Immature natural killer cell (primary cell): ENCODE results near the gene E2F3. TPM values are rescaled to one million over a fixed set of nuclear protein-coding genes. Genes with fewer than 3 reads are reported as not detected.
A peak's percentile ranks its signal among the peaks of the same experiment; 100 is the strongest.
"Not testable (repeated sequence)": the region's sequence is repeated elsewhere in the genome, so short reads cannot be mapped to it uniquely, and the experiment has no call there.

Experiments used
- DNase-seq, 3 donors: peaks; one replicate each; pipeline ENCODE4 v3.0.0; 2022; ENCODE audit warnings: mixed read lengths in 1 of 3
- H3K27ac Mint-ChIP-seq, 6 donors: one replicate each; pipeline ENCODE4 v1.8.0; 2020; ENCODE audit warnings: mixed read lengths in 6 of 6, mild to moderate bottlenecking in 5 of 6, inconsistent platforms in 4 of 6, moderate library complexity in 3 of 6
- H3K27me3 Mint-ChIP-seq, 3 donors: one replicate each; pipeline ENCODE4 v1.8.0; 2020 to 2021; ENCODE audit warnings: low read depth in 3 of 3, mild to moderate bottlenecking in 3 of 3, mixed read lengths in 3 of 3, moderate library complexity in 3 of 3, inconsistent platforms in 1 of 3
- H3K36me3 Mint-ChIP-seq, 3 donors: one replicate each; pipeline ENCODE4 v1.8.0; 2020; ENCODE audit warnings: mixed read lengths in 3 of 3, inconsistent platforms in 2 of 3, mild to moderate bottlenecking in 2 of 3
- H3K4me1 Mint-ChIP-seq, 2 donors: one replicate each; pipeline ENCODE4 v1.8.0; 2020; ENCODE audit warnings: inconsistent platforms in 2 of 2, mild to moderate bottlenecking in 2 of 2, mixed read lengths in 2 of 2, moderate library complexity in 1 of 2
- H3K4me3 Mint-ChIP-seq, 5 donors: one replicate each; pipeline ENCODE4 v1.8.0; 2020; ENCODE audit warnings: mild to moderate bottlenecking in 5 of 5, mixed read lengths in 5 of 5, inconsistent platforms in 3 of 5, moderate library complexity in 3 of 5
- H3K9me3 Mint-ChIP-seq, 6 donors: one replicate each; pipeline ENCODE4 v1.8.0; 2020; ENCODE audit warnings: mild to moderate bottlenecking in 6 of 6, mixed read lengths in 6 of 6, inconsistent platforms in 4 of 6, moderate library complexity in 3 of 6
- polyA plus RNA-seq, 3 donors: library from polyadenylated mRNA; unstranded; fragments of 300-500 nt; fragmentation: Illumina TruSeq; gene quantifications; one replicate each; pipeline ENCODE4 v1.2.3, GENCODE V29; 2021

Gene E2F3
- polyA plus RNA-seq, 3 donors from 2014 or later: 4.2 to 7.7 (median 4.7) TPM

GRCh38 chr6:20492099-20492498 is 90.4 kb downstream of the E2F3 start:
- Mint-ChIP-seq H3K9me3 (no peaks in the 10 kb centered on the region), H3K4me1 (no peaks in the 10 kb centered on the region), H3K4me3 (no peak overlapping the region), H3K27me3 (peaks cover 0 to 2% (median 0%) of the 10 kb centered on the region in 3 donors), H3K36me3 (peaks cover 14 to 27% (median 25%) of the 10 kb centered on the region in 3 donors), H3K27ac (no peak overlapping the region)
- DNase-seq: no peak

- no peaks in the 10 kb centered on the region for H3K4me1 Mint-ChIP-seq
- DNase-seq: no peak
- peaks cover 0 to 4% (median 4%) of the 10 kb centered on the region in 3 donors for H3K36me3 Mint-ChIP-seq
- H3K27me3 Mint-ChIP-seq: peaks cover 0 to 2% (median 0%) of the 10 kb centered on the region in 3 donors
- no peak overlapping the region for H3K4me3 Mint-ChIP-seq
- H3K9me3 Mint-ChIP-seq: no peaks in the 10 kb centered on the region
- no peak overlapping the region for H3K27ac Mint-ChIP-seq
Observed at GRCh38 chr6:20497216-20498040, 95.7 kb downstream of the E2F3 start.

GRCh38 chr6:20498041-20498385 is 96.3 kb downstream of the E2F3 start:
- Mint-ChIP-seq H3K4me1 (no peaks in the 10 kb centered on the region), H3K27me3 (peaks cover 0 to 2% (median 2%) of the 10 kb centered on the region in 3 donors), H3K4me3 (no peak overlapping the region), H3K36me3 (peaks cover 0 to 4% (median 3%) of the 10 kb centered on the region in 3 donors), H3K27ac (no peak overlapping the region), H3K9me3 (no peaks in the 10 kb centered on the region)
- DNase-seq: no peak

- Mint-ChIP-seq H3K4me1 (no peaks in the 10 kb centered on the region), H3K4me3 (no peak overlapping the region), H3K27me3 (peaks cover 3 to 7% (median 3%) of the 10 kb centered on the region in 3 donors), H3K27ac (peak overlapping the region in 1 of 6 donors; percentile 2), H3K36me3 (peaks cover 0 to 3% (median 0%) of the 10 kb centered on the region in 3 donors), H3K9me3 (no peaks in the 10 kb centered on the region)
- no peak for DNase-seq
Observed at GRCh38 chr6:20509212-20509611, 107.5 kb downstream of the E2F3 start.

GRCh38 chr6:20511852-20512251 is 110.2 kb downstream of the E2F3 start:
- Mint-ChIP-seq H3K27ac (no peak overlapping the region), H3K27me3 (peaks cover 2 to 11% (median 3%) of the 10 kb centered on the region in 3 donors), H3K4me1 (no peaks in the 10 kb centered on the region)

GRCh38 chr6:20525208-20525607 is 123.5 kb downstream of the E2F3 start:
- not testable (repeated sequence) for DNase-seq, H3K27ac Mint-ChIP-seq

More at GRCh38 chr6:20511852-20512251, 110.2 kb downstream of the E2F3 start:
- DNase-seq: no peak
- Mint-ChIP-seq H3K4me3 (no peak overlapping the region), H3K9me3 (no peaks in the 10 kb centered on the region), H3K36me3 (peaks cover 0 to 3% (median 0%) of the 10 kb centered on the region in 3 donors)

GRCh38 chr6:20529086-20529448 is 127.4 kb downstream of the E2F3 start:
- not testable (repeated sequence) for H3K27ac Mint-ChIP-seq, H3K27me3 Mint-ChIP-seq, H3K9me3 Mint-ChIP-seq, H3K36me3 Mint-ChIP-seq
- peak; percentile 29 to 60 (median 52) for DNase-seq
- Mint-ChIP-seq H3K4me1 (peaks cover 12 to 13% of the 10 kb centered on the region in 2 donors), H3K4me3 (peak overlapping the region in 2 of 5 donors; percentile 0 to 56)

More at GRCh38 chr6:20525208-20525607, 123.5 kb downstream of the E2F3 start:
- not testable (repeated sequence) for H3K36me3 Mint-ChIP-seq, H3K4me1 Mint-ChIP-seq, H3K9me3 Mint-ChIP-seq, H3K27me3 Mint-ChIP-seq, H3K4me3 Mint-ChIP-seq

GRCh38 chr6:20532881-20533280 is 131.2 kb downstream of the E2F3 start:
- Mint-ChIP-seq H3K27me3 (peaks cover 4 to 11% (median 6%) of the 10 kb centered on the region in 3 donors), H3K9me3 (no peaks in the 10 kb centered on the region), H3K27ac (no peak overlapping the region), H3K36me3 (peaks cover 0 to 8% (median 0%) of the 10 kb centered on the region in 3 donors), H3K4me1 (peaks cover 36 to 46% of the 10 kb centered on the region in 2 donors), H3K4me3 (no peak overlapping the region)
- DNase-seq: no peak

- Mint-ChIP-seq H3K36me3 (peaks cover 0 to 8% (median 3%) of the 10 kb centered on the region in 3 donors), H3K27ac (peak overlapping the region; percentile 92 to 98 (median 94)), H3K4me1 (peaks cover 35 to 43% of the 10 kb centered on the region in 2 donors), H3K9me3 (no peaks in the 10 kb centered on the region), H3K4me3 (peak overlapping the region; percentile 94 to 99 (median 98)), H3K27me3 (peaks cover 4 to 11% (median 6%) of the 10 kb centered on the region in 3 donors)
- DNase-seq: no peak
Observed at GRCh38 chr6:20533746-20534294, 132.1 kb downstream of the E2F3 start.

GRCh38 chr6:20534295-20535262 is 132.9 kb downstream of the E2F3 start, which contains the start of gene CDKAL1:
CDKAL1 (plus strand) TSS chr6:20534457; CDS start chr6:20546351, 11,894 bp downstream.
- Mint-ChIP-seq H3K27me3 (peaks cover 4 to 11% (median 6%) of the 10 kb centered on the region in 3 donors), H3K36me3 (peaks cover 0 to 8% (median 3%) of the 10 kb centered on the region in 3 donors), H3K4me3 (peak within 1 kb of the TSS; percentile 94 to 99 (median 98)), H3K4me1 (peaks cover 37 to 51% of the 10 kb centered on the region in 2 donors), H3K27ac (peak within 1 kb of the TSS; percentile 92 to 98 (median 94)), H3K9me3 (no peaks in the 10 kb centered on the region)
- peak; percentile 86 to 87 (median 87) for DNase-seq

GRCh38 chr6:20538131-20538662 is 136.5 kb downstream of the E2F3 start:
- Mint-ChIP-seq H3K27me3 (peaks cover 6 to 8% (median 6%) of the 10 kb centered on the region in 3 donors), H3K9me3 (no peaks in the 10 kb centered on the region), H3K36me3 (peaks cover 0 to 11% (median 3%) of the 10 kb centered on the region in 3 donors), H3K27ac (no peak overlapping the region), H3K4me1 (peaks cover 41 to 69% of the 10 kb centered on the region in 2 donors), H3K4me3 (no peak overlapping the region)
- no peak for DNase-seq

GRCh38 chr6:20538907-20539306 is 137.2 kb downstream of the E2F3 start:
- Mint-ChIP-seq H3K27ac (no peak overlapping the region), H3K4me3 (no peak overlapping the region), H3K9me3 (no peaks in the 10 kb centered on the region), H3K27me3 (peaks cover 6 to 8% (median 6%) of the 10 kb centered on the region in 3 donors), H3K4me1 (peaks cover 39 to 70% of the 10 kb centered on the region in 2 donors), H3K36me3 (peaks cover 0 to 11% (median 3%) of the 10 kb centered on the region in 3 donors)
- DNase-seq: no peak

- DNase-seq: no peak
- Mint-ChIP-seq H3K9me3 (no peaks in the 10 kb centered on the region), H3K4me1 (peaks cover 38 to 70% of the 10 kb centered on the region in 2 donors), H3K4me3 (no peak overlapping the region), H3K36me3 (peaks cover 0 to 11% (median 3%) of the 10 kb centered on the region in 3 donors), H3K27ac (no peak overlapping the region), H3K27me3 (peaks cover 3 to 5% (median 4%) of the 10 kb centered on the region in 3 donors)
Observed at GRCh38 chr6:20539387-20539786, 137.7 kb downstream of the E2F3 start.
